Activated naive CD4-positive, alpha-beta T cell treated with anti-CD3 and anti-CD28 coated beads, Interleukin-2, amount 10 ng/mL, durations not matched to agents 7 days and 5 days (primary cell): ENCODE data around the gene SORCS1.

ENCODE experiments used
- CTCF ChIA-PET: fragments of 350-600 bp; sonication (Branson Sonifier 250); formaldehyde crosslinking; loops from one replicate; lab custom pipeline; 2021; ENCODE audit warnings: antibody characterized with exemption; lab: Charles Lee
- DNase-seq: peaks from one replicate; pipeline ENCODE4 v3.0.0-alpha.2; 2020
- H3K27ac Mint-ChIP-seq: one replicate; pipeline ENCODE4 v1.8.0; 2021; ENCODE audit warnings: mild to moderate bottlenecking, moderate library complexity, mixed read lengths
- H3K27me3 Mint-ChIP-seq: one replicate; pipeline ENCODE4 v1.8.0; 2021; ENCODE audit warnings: mild to moderate bottlenecking, mixed read lengths
- H3K36me3 Mint-ChIP-seq: one replicate; pipeline ENCODE4 v1.8.0; 2021; ENCODE audit warnings: mixed read lengths
- H3K4me1 Mint-ChIP-seq: one replicate; pipeline ENCODE4 v1.8.0; 2021; ENCODE audit warnings: mixed read lengths
- H3K4me3 Mint-ChIP-seq: one replicate; pipeline ENCODE4 v1.8.0; 2021; ENCODE audit warnings: mild to moderate bottlenecking, moderate library complexity, mixed read lengths
- H3K9me3 Mint-ChIP-seq: one replicate; pipeline ENCODE4 v1.8.0; 2021; ENCODE audit warnings: mixed read lengths

The SORCS1 gene

DNA sequence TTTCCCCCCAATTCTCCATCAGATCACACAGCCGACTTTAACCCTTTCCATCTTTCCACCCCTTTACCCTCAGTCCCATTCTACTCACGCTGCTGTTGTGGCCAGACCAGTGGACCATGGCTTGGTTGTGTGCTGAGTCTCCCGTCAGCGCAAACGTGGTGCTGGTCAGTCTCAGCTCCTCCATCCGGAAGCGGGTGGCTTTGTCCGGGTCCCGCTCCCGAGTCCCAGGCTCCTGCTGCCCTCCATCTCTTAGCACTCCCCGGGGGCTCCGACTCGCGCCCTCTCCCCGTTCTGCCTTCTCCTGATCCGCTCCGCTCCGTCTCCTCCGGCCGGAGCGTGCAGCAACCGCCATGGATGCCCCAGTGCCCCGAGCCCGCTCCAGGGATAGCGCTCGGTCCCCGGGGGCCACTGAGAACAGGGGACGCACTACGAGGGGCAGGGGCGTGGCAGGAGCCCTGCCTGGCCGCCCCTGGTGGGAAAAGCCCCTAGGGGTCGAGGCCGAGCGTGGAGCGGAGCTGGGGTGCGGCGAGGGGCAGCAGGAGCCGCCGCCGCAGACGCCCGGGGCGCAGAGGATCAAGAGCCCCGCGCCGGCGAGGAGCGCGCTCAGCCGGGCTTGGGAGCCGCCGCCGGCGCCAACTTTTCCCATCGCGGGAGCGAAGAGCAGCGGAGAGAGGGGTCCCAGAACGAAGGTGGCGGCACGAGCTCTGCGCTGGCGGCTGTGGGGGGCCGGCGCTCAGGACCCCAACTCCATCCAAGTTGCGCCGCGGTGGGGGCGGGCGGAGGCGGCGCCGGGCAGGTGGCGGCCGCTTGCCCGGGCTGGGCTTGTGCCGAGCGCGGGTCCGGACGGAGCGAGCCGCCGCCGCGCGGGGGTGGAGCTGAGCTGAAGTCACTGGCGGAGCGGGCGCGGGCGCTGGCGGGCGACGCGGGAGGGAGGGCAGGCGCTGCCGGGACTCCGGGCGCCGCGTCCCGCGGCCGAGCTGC, at the start of gene SORCS1:
SORCS1 (minus strand) TSS at position 826 of the 981 bp plus-strand sequence.
- no peak within 1 kb of the TSS for H3K4me3 Mint-ChIP-seq
- no peaks in the 10 kb centered on the region for H3K36me3 Mint-ChIP-seq
- H3K4me1 Mint-ChIP-seq, result no peaks in the 10 kb centered on the region
- H3K27me3 Mint-ChIP-seq, result peaks cover 24% of the 10 kb centered on the region
- no peak within 1 kb of the TSS for H3K27ac Mint-ChIP-seq
- CTCF ChIA-PET, result no interaction called here
- no peak for DNase-seq
- no peaks in the 10 kb centered on the region for H3K9me3 Mint-ChIP-seq

DNA sequence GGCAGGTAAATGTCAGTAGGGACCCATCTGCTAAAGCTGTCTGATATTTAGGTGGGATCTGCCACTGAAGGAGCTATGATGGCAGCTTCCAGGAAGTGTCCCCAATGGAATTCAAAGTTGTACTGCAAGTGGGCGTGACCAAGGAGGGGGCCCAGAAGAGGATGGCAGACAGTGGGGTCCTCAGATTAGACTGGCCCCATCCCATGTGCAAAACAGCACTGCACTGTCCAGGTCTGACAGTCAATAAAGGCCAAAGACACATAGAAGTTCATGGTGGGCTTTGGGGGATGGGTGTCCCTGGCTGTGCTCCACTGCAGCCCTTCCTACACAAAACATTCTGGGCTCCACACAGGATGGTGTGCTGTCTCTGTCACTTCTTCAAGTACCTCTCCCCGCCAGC, 49.8 kb upstream of the SORCS1 start:
- H3K36me3 Mint-ChIP-seq, result no peaks in the 10 kb centered on the region
- DNase-seq, result no peak
- no peaks in the 10 kb centered on the region for H3K27me3 Mint-ChIP-seq
- no peak overlapping the region for H3K4me3 Mint-ChIP-seq
- CTCF ChIA-PET, result no interaction called here
- H3K9me3 Mint-ChIP-seq, result peaks cover 15% of the 10 kb centered on the region
- H3K27ac Mint-ChIP-seq, result no peak overlapping the region
- H3K4me1 Mint-ChIP-seq, result no peaks in the 10 kb centered on the region

GRCh38 chr10:107213861-107214260, 49.4 kb upstream of the SORCS1 start:
- no peak for DNase-seq
- Mint-ChIP-seq H3K36me3 (no peaks in the 10 kb centered on the region), H3K4me1 (no peaks in the 10 kb centered on the region), H3K27me3 (no peaks in the 10 kb centered on the region), H3K27ac (no peak overlapping the region), H3K9me3 (peaks cover 15% of the 10 kb centered on the region), H3K4me3 (no peak overlapping the region)
- CTCF ChIA-PET, result no interaction called here

- H3K27me3 Mint-ChIP-seq, result no peaks in the 10 kb centered on the region
- no peak for DNase-seq
- peaks cover 10% of the 10 kb centered on the region for H3K9me3 Mint-ChIP-seq
- H3K27ac Mint-ChIP-seq, result no peak overlapping the region
- no peaks in the 10 kb centered on the region for H3K4me1 Mint-ChIP-seq
- CTCF ChIA-PET, result no interaction called here
- no peaks in the 10 kb centered on the region for H3K36me3 Mint-ChIP-seq
- no peak overlapping the region for H3K4me3 Mint-ChIP-seq
Measured at GRCh38 chr10:107206833-107207232, 42.3 kb upstream of the SORCS1 start.

DNA sequence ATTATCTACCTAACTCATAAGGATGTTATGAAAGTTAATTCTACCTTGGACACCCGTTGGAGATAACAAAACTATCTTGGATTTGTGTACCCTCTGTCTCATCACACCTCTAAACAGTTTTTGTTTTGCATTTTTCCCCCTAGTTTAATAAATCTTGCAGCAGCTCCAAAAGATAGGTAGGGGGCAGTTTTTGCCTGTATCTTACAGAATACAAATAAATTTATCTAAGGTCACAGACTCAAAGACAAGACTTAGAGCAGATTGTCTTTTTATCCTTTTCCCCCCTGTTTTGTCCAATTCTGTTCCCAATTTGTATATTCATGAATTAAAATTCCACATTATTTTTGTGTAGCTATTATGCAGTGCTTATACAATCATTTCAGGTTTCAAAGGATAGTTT, 5.0 kb upstream of the SORCS1 start:
- Mint-ChIP-seq H3K27me3 (peaks cover 7% of the 10 kb centered on the region), H3K36me3 (no peaks in the 10 kb centered on the region), H3K4me3 (no peak overlapping the region), H3K9me3 (no peaks in the 10 kb centered on the region), H3K27ac (no peak overlapping the region), H3K4me1 (no peaks in the 10 kb centered on the region)
- CTCF ChIA-PET, result no interaction called here
- no peak for DNase-seq

- DNase-seq, result no peak
- H3K4me1 Mint-ChIP-seq, result no peaks in the 10 kb centered on the region
- no peaks in the 10 kb centered on the region for H3K9me3 Mint-ChIP-seq
- no peak overlapping the region for H3K27ac Mint-ChIP-seq
- CTCF ChIA-PET, result no interaction called here
- no peak overlapping the region for H3K4me3 Mint-ChIP-seq
- no peaks in the 10 kb centered on the region for H3K36me3 Mint-ChIP-seq
- H3K27me3 Mint-ChIP-seq, result peaks cover 15% of the 10 kb centered on the region
Measured at GRCh38 chr10:107168738-107169137, 4.2 kb upstream of the SORCS1 start.

DNA sequence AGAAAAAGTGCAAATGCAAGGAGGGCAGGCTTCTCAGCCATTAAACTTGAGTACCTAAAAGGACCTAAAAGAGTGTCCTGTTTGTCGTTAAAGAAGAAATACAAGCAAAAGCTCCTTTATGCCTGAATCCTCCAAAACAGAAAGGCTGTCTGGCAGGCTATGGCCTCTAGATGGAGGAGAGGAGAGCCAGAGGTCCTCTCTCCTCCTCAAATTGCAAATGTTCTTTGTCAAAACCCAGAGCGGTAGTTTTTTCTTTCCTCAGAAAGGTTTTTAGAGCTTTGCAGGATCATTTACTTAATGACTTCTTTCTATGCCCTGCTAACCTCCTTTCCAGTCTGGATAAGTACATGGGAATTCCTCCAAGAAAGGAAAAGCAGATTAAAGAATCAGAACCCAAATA, 1.9 kb upstream of the SORCS1 start:
- H3K27me3 Mint-ChIP-seq, result peaks cover 24% of the 10 kb centered on the region
- no peak for DNase-seq
- H3K9me3 Mint-ChIP-seq, result no peaks in the 10 kb centered on the region
- CTCF ChIA-PET, result no interaction called here
- no peaks in the 10 kb centered on the region for H3K36me3 Mint-ChIP-seq
- H3K4me3 Mint-ChIP-seq, result no peak overlapping the region
- H3K27ac Mint-ChIP-seq, result no peak overlapping the region
- no peaks in the 10 kb centered on the region for H3K4me1 Mint-ChIP-seq

- no peaks in the 10 kb centered on the region for H3K9me3 Mint-ChIP-seq
- DNase-seq, result no peak
- H3K36me3 Mint-ChIP-seq, result no peaks in the 10 kb centered on the region
- H3K4me1 Mint-ChIP-seq, result no peaks in the 10 kb centered on the region
- H3K4me3 Mint-ChIP-seq, result no peak overlapping the region
- H3K27me3 Mint-ChIP-seq, result peaks cover 24% of the 10 kb centered on the region
- CTCF ChIA-PET, result no interaction called here
- H3K27ac Mint-ChIP-seq, result no peak overlapping the region
Measured at GRCh38 chr10:107164992-107165391, 486 bp upstream of the SORCS1 start.

DNA sequence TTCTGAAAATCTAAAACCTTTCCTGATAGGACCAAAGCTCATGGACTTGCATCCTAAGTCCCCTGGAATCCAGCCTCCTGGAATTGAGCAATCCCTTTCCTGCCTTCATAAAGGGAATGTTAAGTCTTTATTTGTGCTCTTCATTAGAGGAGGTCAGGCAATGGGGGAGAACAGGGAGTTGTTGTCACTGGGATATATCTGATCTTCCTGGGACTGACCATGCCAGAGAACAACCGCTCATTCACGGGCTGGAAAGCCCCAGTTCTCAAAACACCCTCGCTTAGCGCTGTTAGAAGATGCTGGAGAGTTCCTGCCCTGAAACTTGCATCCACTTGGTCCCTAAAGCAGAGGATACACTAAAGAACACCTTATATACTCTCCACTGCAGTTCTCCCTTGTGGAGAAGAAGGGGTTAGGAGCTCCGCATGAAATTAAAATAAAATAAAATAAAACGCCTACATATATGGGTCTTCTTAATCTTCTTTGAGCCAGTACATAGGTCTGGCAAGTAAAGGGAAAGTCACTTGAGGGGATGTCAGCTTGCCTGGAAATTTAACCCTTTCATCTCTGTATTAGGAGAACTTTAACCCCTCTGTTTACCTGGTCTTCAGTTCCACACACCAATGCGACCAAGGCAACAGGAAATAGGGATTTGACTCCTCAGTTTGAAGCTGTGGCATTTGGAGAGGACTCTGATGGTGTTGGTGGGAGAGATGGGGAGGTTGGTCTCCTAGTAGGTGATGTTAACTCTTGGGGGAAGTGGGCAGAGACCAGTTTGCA, 1.2 kb downstream of the SORCS1 start:
- Mint-ChIP-seq H3K27ac (no peak overlapping the region), H3K4me1 (no peaks in the 10 kb centered on the region), H3K9me3 (no peaks in the 10 kb centered on the region), H3K4me3 (no peak overlapping the region), H3K36me3 (no peaks in the 10 kb centered on the region), H3K27me3 (peaks cover 24% of the 10 kb centered on the region)
- DNase-seq, result no peak
- CTCF ChIA-PET, result no interaction called here

DNA sequence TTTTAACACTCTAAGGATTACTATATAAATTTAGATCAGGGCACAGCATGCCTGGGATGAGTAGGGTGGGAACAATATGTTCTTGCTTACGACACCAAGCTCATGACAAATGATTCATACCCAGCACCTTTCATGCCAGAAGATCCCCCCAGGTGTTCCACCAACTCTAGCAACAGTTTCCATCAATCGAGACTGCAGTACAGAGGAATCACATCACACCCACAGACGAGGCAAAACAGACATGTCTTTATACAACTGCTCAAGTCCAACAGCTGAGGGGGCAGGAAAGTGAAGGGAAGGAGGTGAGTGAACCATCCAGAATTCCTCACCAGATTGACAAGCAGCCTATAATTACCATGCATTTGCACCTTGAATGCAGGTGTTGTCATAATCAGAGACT, 3.6 kb downstream of the SORCS1 start:
- Mint-ChIP-seq H3K4me3 (no peak overlapping the region), H3K27ac (no peak overlapping the region), H3K36me3 (no peaks in the 10 kb centered on the region), H3K27me3 (peaks cover 24% of the 10 kb centered on the region), H3K9me3 (no peaks in the 10 kb centered on the region), H3K4me1 (no peaks in the 10 kb centered on the region)
- DNase-seq, result no peak
- CTCF ChIA-PET, result no interaction called here

DNA sequence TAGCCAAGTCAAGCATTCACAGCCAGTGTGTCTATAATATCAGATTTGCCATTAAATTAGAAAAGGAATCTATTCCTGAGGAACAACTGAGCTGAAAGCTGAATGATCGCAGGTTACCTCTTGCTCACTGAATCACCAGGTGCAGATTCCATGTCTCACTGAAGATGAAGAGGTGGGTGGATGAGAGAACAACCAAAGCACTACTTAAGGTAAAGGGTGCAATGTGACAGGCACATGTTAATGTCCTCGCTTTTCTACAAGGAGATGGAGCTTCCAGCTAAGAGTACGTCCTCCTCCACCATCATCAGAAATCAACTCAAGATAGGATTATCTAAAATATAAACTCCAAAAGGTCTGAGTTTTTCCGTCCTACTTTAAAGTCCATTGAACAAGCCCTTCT, 4.6 kb downstream of the SORCS1 start:
- no peak for DNase-seq
- H3K27ac Mint-ChIP-seq, result no peak overlapping the region
- H3K27me3 Mint-ChIP-seq, result peaks cover 18% of the 10 kb centered on the region
- CTCF ChIA-PET, result no interaction called here
- no peak overlapping the region for H3K4me3 Mint-ChIP-seq
- no peaks in the 10 kb centered on the region for H3K9me3 Mint-ChIP-seq
- no peaks in the 10 kb centered on the region for H3K4me1 Mint-ChIP-seq
- H3K36me3 Mint-ChIP-seq, result no peaks in the 10 kb centered on the region

- Mint-ChIP-seq H3K4me1 (no peaks in the 10 kb centered on the region), H3K9me3 (peaks cover 7% of the 10 kb centered on the region), H3K36me3 (no peaks in the 10 kb centered on the region), H3K27me3 (no peaks in the 10 kb centered on the region), H3K27ac (no peak overlapping the region), H3K4me3 (no peak overlapping the region)
- CTCF ChIA-PET, result no interaction called here
- DNase-seq, result no peak
Measured at GRCh38 chr10:107157071-107157470, 7.4 kb downstream of the SORCS1 start.

DNA sequence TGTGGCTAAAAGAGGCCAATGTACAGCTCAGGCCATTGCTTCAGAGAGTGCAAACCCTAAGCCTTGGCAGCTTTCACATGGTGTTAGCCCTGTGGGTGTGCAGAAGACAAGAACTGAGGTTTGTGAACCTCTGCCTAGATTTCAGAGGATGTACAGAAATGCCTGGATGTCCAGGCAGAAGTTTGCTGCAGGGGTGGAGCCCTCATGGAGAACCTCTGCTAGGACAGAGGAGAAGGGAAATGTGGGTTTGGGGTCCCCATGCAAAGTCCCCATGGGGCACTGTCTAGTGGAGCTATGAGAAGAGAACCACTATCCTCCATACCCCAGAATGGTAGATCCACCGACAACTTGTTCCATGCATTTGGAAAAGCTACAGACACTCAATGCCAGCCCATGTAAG, 12.4 kb downstream of the SORCS1 start:
- no peak for DNase-seq
- CTCF ChIA-PET, result no interaction called here
- Mint-ChIP-seq H3K36me3 (no peaks in the 10 kb centered on the region), H3K9me3 (peaks cover 26% of the 10 kb centered on the region), H3K27me3 (no peaks in the 10 kb centered on the region), H3K4me3 (no peak overlapping the region), H3K4me1 (no peaks in the 10 kb centered on the region), H3K27ac (no peak overlapping the region)

DNA sequence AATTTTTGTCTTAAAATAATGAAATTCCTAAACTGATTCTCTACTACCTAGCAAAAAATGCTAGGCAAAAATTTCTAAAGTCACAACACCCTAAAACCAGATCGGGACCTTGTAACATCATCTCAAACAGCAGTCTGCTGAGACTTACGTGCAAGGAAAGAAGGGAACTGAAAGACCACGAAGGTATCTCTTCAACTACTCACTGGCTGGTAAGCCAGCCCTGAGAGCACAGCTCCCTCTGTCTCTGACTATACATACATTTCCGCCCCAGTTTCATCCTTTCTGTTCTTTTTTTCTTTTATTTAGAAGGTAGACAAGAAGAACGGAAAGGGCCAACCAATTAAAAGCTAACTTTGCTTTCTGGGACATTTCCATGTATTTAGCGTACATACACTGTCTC, 15.6 kb downstream of the SORCS1 start:
- Mint-ChIP-seq H3K4me3 (no peak overlapping the region), H3K4me1 (no peaks in the 10 kb centered on the region), H3K27me3 (no peaks in the 10 kb centered on the region), H3K27ac (no peak overlapping the region), H3K36me3 (no peaks in the 10 kb centered on the region), H3K9me3 (peaks cover 26% of the 10 kb centered on the region)
- CTCF ChIA-PET, result no interaction called here
- DNase-seq, result no peak

GRCh38 chr10:107144490-107144889, 20.0 kb downstream of the SORCS1 start:
- Mint-ChIP-seq H3K4me3 (no peak overlapping the region), H3K27me3 (no peaks in the 10 kb centered on the region), H3K9me3 (peaks cover 3% of the 10 kb centered on the region), H3K27ac (no peak overlapping the region), H3K36me3 (no peaks in the 10 kb centered on the region), H3K4me1 (no peaks in the 10 kb centered on the region)
- CTCF ChIA-PET, result no interaction called here
- DNase-seq, result no peak
